ENCODE data around the gene NCL.
"Not testable (repeated sequence)": the region's sequence is repeated elsewhere in the genome, so short reads cannot be mapped to it uniquely, and the experiment has no call there.

NCL gene

GRCh38 chr2:231464576-231465540 is 574 bp upstream of the NCL start:
- Histone ChIP-seq H3K9me2 (replicated peaks; ENCODE audit: control insufficient read depth, low read length) (no peaks in the 10 kb centered on the region), H3K4me2 (ENCODE audit: low read length) (peak overlapping the region; percentile 72), H3K36me3 (ENCODE audit: control insufficient read depth, low read length) (peaks cover 50% of the 10 kb centered on the region), H3K9me3 (ENCODE audit: control insufficient read depth, insufficient read depth, low read length) (no peaks in the 10 kb centered on the region), H3K79me2 (ENCODE audit: control insufficient read depth, low read length) (peaks cover 57% of the 10 kb centered on the region), H4K20me1 (ENCODE audit: control insufficient read depth, insufficient read depth, low read depth, low read length) (peaks cover 35% of the 10 kb centered on the region), H3K4me1 (ENCODE audit: control insufficient read depth, low read length) (peaks cover 27% of the 10 kb centered on the region), H3F3A (ENCODE audit: control insufficient read depth, insufficient read depth) (peaks cover 44% of the 10 kb centered on the region), H3K4me3 (ENCODE audit: low read length) (peak overlapping the region; percentile 82), H3K27me3 (ENCODE audit: control insufficient read depth, low read length) (no peaks in the 10 kb centered on the region), H3K27ac (ENCODE audit: low read depth, low read length) (peak overlapping the region; percentile 83)
- TF ChIP-seq EZH2phosphoT487 (IDR thresholded peaks at IDR 0.05; ENCODE audit: borderline replicate concordance, low read length): no peak
- TF ChIP-seq CTCF (IDR thresholded peaks at IDR 0.05; ENCODE audit: low read depth, low read length, poor library complexity, severe bottlenecking): no peak

GRCh38 chr2:231462729-231463465 is 1.4 kb downstream of the NCL start:
- Histone ChIP-seq H3K9me3 (ENCODE audit: control insufficient read depth, insufficient read depth, low read length) (no peaks in the 10 kb centered on the region), H3K9me2 (replicated peaks; ENCODE audit: control insufficient read depth, low read length) (no peaks in the 10 kb centered on the region), H3K79me2 (ENCODE audit: control insufficient read depth, low read length) (peaks cover 67% of the 10 kb centered on the region), H3K4me3 (ENCODE audit: low read length) (peak overlapping the region; percentile 82), H3F3A (ENCODE audit: control insufficient read depth, insufficient read depth) (peaks cover 62% of the 10 kb centered on the region), H3K4me1 (ENCODE audit: control insufficient read depth, low read length) (peaks cover 27% of the 10 kb centered on the region), H3K36me3 (ENCODE audit: control insufficient read depth, low read length) (peaks cover 70% of the 10 kb centered on the region), H4K20me1 (ENCODE audit: control insufficient read depth, insufficient read depth, low read depth, low read length) (peaks cover 52% of the 10 kb centered on the region), H3K4me2 (ENCODE audit: low read length) (peak overlapping the region; percentile 74), H3K27ac (ENCODE audit: low read depth, low read length) (peak overlapping the region; percentile 83), H3K27me3 (ENCODE audit: control insufficient read depth, low read length) (no peaks in the 10 kb centered on the region)
- no peak for TF ChIP-seq EZH2phosphoT487 (IDR thresholded peaks at IDR 0.05; ENCODE audit: borderline replicate concordance, low read length)
- TF ChIP-seq CTCF (IDR thresholded peaks at IDR 0.05; ENCODE audit: low read depth, low read length, poor library complexity, severe bottlenecking): no peak

GRCh38 chr2:231461516-231461971 is 2.7 kb downstream of the NCL start:
- Histone ChIP-seq H3K4me1 (ENCODE audit: control insufficient read depth, low read length) (peaks cover 27% of the 10 kb centered on the region), H3F3A (ENCODE audit: control insufficient read depth, insufficient read depth) (peaks cover 74% of the 10 kb centered on the region), H3K4me2 (ENCODE audit: low read length) (peak overlapping the region; percentile 74)

GRCh38 chr2:231460841-231461240 is 3.4 kb downstream of the NCL start:
- H3K27ac ChIP-seq (ENCODE audit: low read depth, low read length); H3K27me3 ChIP-seq (ENCODE audit: control insufficient read depth, low read length); H3K9me2 ChIP-seq (replicated peaks; ENCODE audit: control insufficient read depth, low read length); H3K9me3 ChIP-seq (ENCODE audit: control insufficient read depth, insufficient read depth, low read length); H3K4me3 ChIP-seq (ENCODE audit: low read length): not testable (repeated sequence)
- peaks cover 67% of the 10 kb centered on the region for H3K79me2 ChIP-seq (ENCODE audit: control insufficient read depth, low read length)
- peaks cover 90% of the 10 kb centered on the region for H3K36me3 ChIP-seq (ENCODE audit: control insufficient read depth, low read length)
- peaks cover 53% of the 10 kb centered on the region for H4K20me1 ChIP-seq (ENCODE audit: control insufficient read depth, insufficient read depth, low read depth, low read length)
- peaks cover 74% of the 10 kb centered on the region for H3F3A ChIP-seq (ENCODE audit: control insufficient read depth, insufficient read depth)
- peak overlapping the region; percentile 6; the same call in 1 of the 2 replicates for H3K4me2 ChIP-seq (ENCODE audit: low read length)
- H3K4me1 ChIP-seq (ENCODE audit: control insufficient read depth, low read length): peaks cover 27% of the 10 kb centered on the region

More at GRCh38 chr2:231461516-231461971, 2.7 kb downstream of the NCL start:
- Histone ChIP-seq H3K36me3 (ENCODE audit: control insufficient read depth, low read length) (peaks cover 83% of the 10 kb centered on the region), H3K9me3 (ENCODE audit: control insufficient read depth, insufficient read depth, low read length) (no peaks in the 10 kb centered on the region), H3K27me3 (ENCODE audit: control insufficient read depth, low read length) (no peaks in the 10 kb centered on the region), H3K4me3 (ENCODE audit: low read length) (peak overlapping the region; percentile 82; the same call in 1 of the 2 replicates), H3K79me2 (ENCODE audit: control insufficient read depth, low read length) (peaks cover 67% of the 10 kb centered on the region), H3K27ac (ENCODE audit: low read depth, low read length) (no peak overlapping the region; the same call in 1 of the 2 replicates), H4K20me1 (ENCODE audit: control insufficient read depth, insufficient read depth, low read depth, low read length) (peaks cover 53% of the 10 kb centered on the region), H3K9me2 (replicated peaks; ENCODE audit: control insufficient read depth, low read length) (no peaks in the 10 kb centered on the region)
- TF ChIP-seq EZH2phosphoT487 (IDR thresholded peaks at IDR 0.05; ENCODE audit: borderline replicate concordance, low read length) (no peak), CTCF (IDR thresholded peaks at IDR 0.05; ENCODE audit: low read depth, low read length, poor library complexity, severe bottlenecking) (no peak)

All from DOHH2 (cell line).